Thyroid gland (tissue), 4 donors: ENCODE results near the gene CENPX. TPM values are rescaled to one million over a fixed set of nuclear protein-coding genes. Genes with fewer than 3 reads are reported as not detected.
A peak's percentile ranks its signal among the peaks of the same experiment; 100 is the strongest.

Experiments
- DNase-seq, 2 donors: peaks; one replicate each; pipeline ENCODE4 v3.0.0-alpha.2; 2019
- H3K27ac ChIP-seq, 3 donors: fragments of 200-600 bp; sonication (generic); 1 replicate in 2 of 3; 2 replicates in 1 of 3; pipeline ENCODE4 v1.5.1; 2016 to 2019; ENCODE audit warnings: mild to moderate bottlenecking in 1 of 3, moderate library complexity in 1 of 3
- H3K27me3 ChIP-seq: fragments of 200-600 bp; sonication (generic); one replicate; pipeline ENCODE4 v1.5.1; 2019
- H3K36me3 ChIP-seq, 2 donors: fragments of 200-600 bp; sonication (generic); one replicate each; pipeline ENCODE4 v1.5.1; 2016 to 2019
- H3K4me1 ChIP-seq, 2 donors: fragments of 200-600 bp; sonication (generic); one replicate each; pipeline ENCODE4 v1.5.1; 2017 to 2019
- H3K4me3 ChIP-seq, 3 donors: fragments of 200-600 bp; sonication (generic); replicated peaks in 1 of 3; 1 replicate in 2 of 3; 2 replicates in 1 of 3; pipeline ENCODE4 v1.5.1; 2016; ENCODE audit warnings: mild to moderate bottlenecking in 1 of 3
- H3K9me3 ChIP-seq: fragments of 200-600 bp; sonication (generic); one replicate; pipeline ENCODE4 v1.5.1; 2017
- POLR2A ChIP-seq, 2 donors: fragments of 450-650 bp; IDR thresholded peaks; one replicate each; pipeline ENCODE4 v1.6.1; 2017; ENCODE audit warnings: antibody characterized with exemption in 2 of 2, mild to moderate bottlenecking in 2 of 2, moderate library complexity in 1 of 2
- WGBS, 2 donors: methylation state at CpG; one replicate each; pipeline ENCODE4 v1.1.5; 2017; 5-methylcytosine and 5-hydroxymethylcytosine counted together
- intact Hi-C: fragments of 100-400 bp; cut with DNase I; formaldehyde crosslinking; loops from one replicate; pipeline ENCODE4 v1.15.1; 2023
- total RNA-seq, 4 donors: library from RNA; depleted of rRNA; stranded (reverse); fragments of >200 nt; gene quantifications; one replicate each; pipeline ENCODE4 v1.2.3, GENCODE V29; 2016
- TF ChIP-seq, protein P1 (sequence below), 6 experiments: fragments of 200-600 bp in 3 of 6; fragments of 450-650 bp in 3 of 6; sonication (generic) in 3 of 6; IDR thresholded peaks; one replicate each; pipeline ENCODE4 v1.5.1; 2016 to 2019; ENCODE audit warnings: antibody characterized with exemption in 6 of 6, mild to moderate bottlenecking in 2 of 6, inconsistent platforms in 1 of 6, moderate library complexity in 1 of 6

Gene CENPX
- total RNA-seq, 4 donors from 2014 or later = 40.7 to 95.9 (median 78.0) TPM

DNA sequence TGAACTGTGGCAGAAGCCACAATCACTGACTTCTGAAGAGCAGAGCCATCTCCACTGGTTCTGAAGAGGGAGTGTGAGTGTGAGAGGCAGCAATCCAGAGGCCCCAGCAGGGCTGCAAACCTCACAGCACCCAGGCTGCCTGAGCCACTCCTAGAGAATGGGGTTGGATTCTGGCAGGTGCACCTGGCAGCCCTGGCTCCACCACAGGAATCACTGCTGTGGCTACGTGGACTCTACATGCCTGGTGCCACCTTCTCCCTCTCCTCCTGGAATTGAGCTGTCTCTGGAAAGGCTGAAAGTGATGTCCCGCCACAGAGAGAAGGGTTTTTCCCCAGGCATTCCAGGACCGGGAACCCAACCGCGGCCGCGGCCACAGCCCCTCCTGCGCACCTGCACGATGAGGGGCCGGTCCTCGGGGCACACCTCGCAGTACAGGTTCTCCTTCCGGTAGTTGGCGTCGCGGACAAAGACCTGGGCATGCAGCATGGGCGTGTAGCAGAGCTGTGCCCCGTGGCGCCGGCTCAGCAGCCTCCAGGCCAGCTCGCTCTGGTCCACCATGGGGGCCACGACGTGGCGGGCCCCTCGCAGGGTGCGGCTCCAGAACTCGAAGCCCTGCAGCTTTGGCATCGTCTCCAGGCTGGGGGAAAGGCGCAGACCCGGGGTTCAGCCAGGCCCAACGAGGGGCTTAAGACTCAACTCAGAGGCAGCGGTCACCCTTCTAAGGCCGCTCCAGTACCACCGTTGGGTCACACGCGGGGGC is 41.9 kb upstream of the CENPX start:
- intact Hi-C loops = no loop called here
- H3K4me3 ChIP-seq = peak overlapping the region; percentile 47 to 91 (median 79)
- WGBS, 2 donors = 20 to 61% methylated on average over 5 to 6 of the region's 36 CpGs
- H3K9me3 ChIP-seq = no peaks in the 10 kb centered on the region
- H3K27ac ChIP-seq = peak overlapping the region; percentile 36 to 79 (median 45)
- peaks cover 16 to 33% of the 10 kb centered on the region in 2 donors for H3K36me3 ChIP-seq
- peaks cover 20 to 28% of the 10 kb centered on the region in 2 donors for H3K4me1 ChIP-seq
- H3K27me3 ChIP-seq = no peaks in the 10 kb centered on the region
- TF ChIP-seq POLR2A (IDR thresholded peaks at IDR 0.05) = no peak
- TF ChIP-seq, protein P1, sequence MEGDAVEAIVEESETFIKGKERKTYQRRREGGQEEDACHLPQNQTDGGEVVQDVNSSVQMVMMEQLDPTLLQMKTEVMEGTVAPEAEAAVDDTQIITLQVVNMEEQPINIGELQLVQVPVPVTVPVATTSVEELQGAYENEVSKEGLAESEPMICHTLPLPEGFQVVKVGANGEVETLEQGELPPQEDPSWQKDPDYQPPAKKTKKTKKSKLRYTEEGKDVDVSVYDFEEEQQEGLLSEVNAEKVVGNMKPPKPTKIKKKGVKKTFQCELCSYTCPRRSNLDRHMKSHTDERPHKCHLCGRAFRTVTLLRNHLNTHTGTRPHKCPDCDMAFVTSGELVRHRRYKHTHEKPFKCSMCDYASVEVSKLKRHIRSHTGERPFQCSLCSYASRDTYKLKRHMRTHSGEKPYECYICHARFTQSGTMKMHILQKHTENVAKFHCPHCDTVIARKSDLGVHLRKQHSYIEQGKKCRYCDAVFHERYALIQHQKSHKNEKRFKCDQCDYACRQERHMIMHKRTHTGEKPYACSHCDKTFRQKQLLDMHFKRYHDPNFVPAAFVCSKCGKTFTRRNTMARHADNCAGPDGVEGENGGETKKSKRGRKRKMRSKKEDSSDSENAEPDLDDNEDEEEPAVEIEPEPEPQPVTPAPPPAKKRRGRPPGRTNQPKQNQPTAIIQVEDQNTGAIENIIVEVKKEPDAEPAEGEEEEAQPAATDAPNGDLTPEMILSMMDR (IDR thresholded peaks at IDR 0.05) = no peak
- DNase-seq = peak; percentile 41 to 42

DNA sequence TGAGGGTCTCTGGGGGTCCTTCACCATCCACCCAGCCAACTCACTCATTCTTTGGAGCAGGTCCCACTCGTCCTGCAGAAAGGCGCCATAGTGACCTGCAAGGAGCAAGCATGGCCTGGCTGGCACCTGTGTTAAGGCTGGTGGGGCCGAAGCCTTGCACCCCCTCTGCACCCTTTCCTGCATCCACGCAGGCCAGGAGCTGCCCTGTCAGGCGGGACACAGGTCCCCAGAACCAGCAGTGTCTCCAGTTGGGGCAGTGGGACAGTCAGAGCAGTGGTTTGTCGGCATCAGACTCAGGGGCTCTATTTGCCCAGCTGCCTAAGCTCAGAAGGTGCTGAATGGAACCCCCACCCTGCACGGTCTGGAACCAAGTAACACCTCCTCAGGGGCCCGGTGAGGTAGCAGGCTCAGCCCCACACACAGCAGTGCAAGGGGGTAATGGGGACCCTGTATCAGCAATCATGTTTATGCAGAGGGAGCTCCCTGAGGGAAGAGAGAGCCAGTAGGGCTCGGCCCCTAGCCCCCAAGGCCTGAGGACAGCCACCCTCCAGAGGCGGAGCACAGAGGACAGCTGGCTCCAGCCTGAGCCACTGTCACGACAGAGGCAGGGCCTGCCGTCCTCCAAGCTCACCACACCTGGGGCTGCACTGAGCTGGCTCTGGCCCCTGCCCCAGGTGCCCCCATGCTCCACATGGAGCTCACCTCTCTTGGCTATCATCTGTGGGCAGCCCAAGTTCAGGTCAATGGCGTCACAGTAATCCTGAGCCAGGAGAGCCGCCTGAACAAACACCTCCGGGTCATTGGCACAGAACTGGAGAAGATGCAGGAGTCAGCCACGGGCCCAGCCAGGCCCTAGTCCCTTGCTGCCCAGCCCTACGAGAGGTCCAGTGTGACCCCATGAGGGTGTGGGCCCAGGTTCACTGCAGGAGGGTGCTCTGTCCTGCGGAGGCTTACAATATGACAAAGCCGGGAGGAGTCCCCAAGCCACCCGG is 41.0 kb upstream of the CENPX start:
- Histone ChIP-seq H3K27me3 (no peaks in the 10 kb centered on the region), H3K36me3 (peaks cover 16 to 40% of the 10 kb centered on the region in 2 donors), H3K27ac (no peak overlapping the region), H3K9me3 (no peaks in the 10 kb centered on the region), H3K4me1 (peaks cover 20 to 28% of the 10 kb centered on the region in 2 donors), H3K4me3 (no peak overlapping the region)
- intact Hi-C loops = no loop called here
- WGBS, 2 donors = 67 to 71% methylated on average over 16 to 18 of the region's 20 CpGs
- peak in 1 of 2 donors; percentile 22 for DNase-seq
- TF ChIP-seq, protein P1 (IDR thresholded peaks at IDR 0.05) = no peak
- no peak for TF ChIP-seq POLR2A (IDR thresholded peaks at IDR 0.05)

DNA sequence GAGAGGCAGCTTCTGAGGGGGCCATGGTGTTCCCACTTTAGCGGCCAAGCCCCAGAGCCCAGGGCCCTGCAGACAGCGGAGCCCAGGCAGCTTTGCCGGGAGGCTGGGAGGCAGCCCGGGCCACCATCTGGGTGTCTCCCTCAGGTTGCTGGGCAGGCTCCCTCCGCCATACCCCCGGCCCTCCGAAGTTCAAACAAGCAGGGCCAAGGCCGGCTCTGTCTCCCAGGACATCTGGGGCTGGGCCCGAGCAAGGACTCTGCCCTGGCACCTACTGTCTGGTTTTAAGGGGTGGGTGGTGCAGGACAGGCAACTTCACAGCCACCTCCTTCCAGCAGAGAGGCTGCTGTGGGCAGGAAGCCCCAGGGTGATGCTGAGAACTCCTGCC is 40.3 kb upstream of the CENPX start:
- Histone ChIP-seq H3K36me3 (peaks cover 21 to 44% of the 10 kb centered on the region in 2 donors), H3K4me1 (peaks cover 20 to 28% of the 10 kb centered on the region in 2 donors), H3K4me3 (no peak overlapping the region), H3K9me3 (no peaks in the 10 kb centered on the region), H3K27ac (no peak overlapping the region), H3K27me3 (no peaks in the 10 kb centered on the region)
- intact Hi-C loops = no loop called here
- no peak for TF ChIP-seq POLR2A (IDR thresholded peaks at IDR 0.05)
- TF ChIP-seq, protein P1 (IDR thresholded peaks at IDR 0.05) = no peak
- no peak for DNase-seq
- WGBS, 2 donors = 87 to 97% methylated on average over 4 to 6 of the region's 9 CpGs

DNA sequence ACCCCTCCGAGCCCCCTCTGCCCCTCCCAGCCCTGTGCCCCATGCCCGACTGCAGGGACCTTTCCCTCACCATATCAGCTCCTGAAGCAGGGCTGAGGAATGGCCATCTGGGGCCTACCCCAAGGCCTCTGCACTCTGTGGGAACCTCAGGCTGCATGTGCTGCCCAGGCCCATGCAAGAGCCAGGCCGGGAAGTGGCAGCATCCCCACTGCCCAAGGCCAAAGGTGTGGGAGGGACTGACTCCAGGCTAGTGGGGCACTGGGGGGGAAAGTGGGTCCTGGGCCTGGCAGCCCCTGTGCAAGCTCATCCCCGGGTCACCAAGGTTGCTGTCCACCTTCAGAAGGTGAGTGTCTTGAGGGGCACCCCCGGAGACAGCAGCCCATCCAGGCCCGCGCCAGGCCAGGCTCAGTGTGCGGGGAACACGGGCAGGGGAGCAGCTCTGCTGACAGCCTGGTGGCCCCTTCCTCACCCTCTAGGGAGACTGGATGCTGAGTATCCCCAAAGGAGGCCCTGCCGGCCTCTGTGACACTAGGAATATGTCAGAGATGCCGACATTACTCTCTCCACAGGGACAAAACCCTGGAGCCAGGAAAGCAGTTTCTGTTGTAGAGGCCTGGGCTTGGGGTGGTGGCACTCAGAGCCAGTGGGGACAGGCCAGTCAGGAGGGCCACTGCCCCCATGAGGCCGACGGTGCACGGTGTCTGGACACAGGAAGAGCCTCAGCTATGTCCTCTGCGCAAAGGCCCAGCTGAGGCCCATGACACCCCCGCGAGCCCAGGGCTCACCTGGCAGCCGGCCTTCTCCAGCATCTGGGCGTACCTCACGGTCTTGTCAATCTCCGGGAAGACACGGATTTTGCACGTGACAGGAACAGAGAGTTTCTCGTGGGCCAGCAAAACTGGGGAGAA is 39.7 kb upstream of the CENPX start:
- DNase-seq = no peak
- 89 to 92% methylated on average over 11 to 13 of the region's 24 CpGs for WGBS, 2 donors
- Histone ChIP-seq H3K4me3 (no peak overlapping the region), H3K27ac (no peak overlapping the region), H3K27me3 (no peaks in the 10 kb centered on the region), H3K36me3 (peaks cover 26 to 45% of the 10 kb centered on the region in 2 donors), H3K9me3 (no peaks in the 10 kb centered on the region), H3K4me1 (peaks cover 20 to 28% of the 10 kb centered on the region in 2 donors)
- no peak for TF ChIP-seq POLR2A (IDR thresholded peaks at IDR 0.05)
- TF ChIP-seq, protein P1 (IDR thresholded peaks at IDR 0.05) = no peak
- intact Hi-C loops = no loop called here
